DMS114 treated with DMSO at 0.1 percent for 48 hours (cell line): ENCODE data around the gene SMIM29.
"Not testable (repeated sequence)": the region's sequence is repeated elsewhere in the genome, so short reads cannot be mapped to it uniquely, and the experiment has no call there.

ENCODE experiments used
- DNase-seq: peaks from one replicate; lab custom pipeline; 2025; ENCODE audit not compliant: unreplicated experiment; lab: John Stamatoyannopoulos, UW

Gene SMIM29

GRCh38 chr6:34269132-34269531 lies 20.3 kb upstream of the SMIM29 start:
- DNase-seq: not testable (repeated sequence)

GRCh38 chr6:34267746-34268145 lies 18.9 kb upstream of the SMIM29 start:
- no peak for DNase-seq

- not testable (repeated sequence) for DNase-seq
Measured at GRCh38 chr6:34263484-34263883, 14.7 kb upstream of the SMIM29 start.

DNA sequence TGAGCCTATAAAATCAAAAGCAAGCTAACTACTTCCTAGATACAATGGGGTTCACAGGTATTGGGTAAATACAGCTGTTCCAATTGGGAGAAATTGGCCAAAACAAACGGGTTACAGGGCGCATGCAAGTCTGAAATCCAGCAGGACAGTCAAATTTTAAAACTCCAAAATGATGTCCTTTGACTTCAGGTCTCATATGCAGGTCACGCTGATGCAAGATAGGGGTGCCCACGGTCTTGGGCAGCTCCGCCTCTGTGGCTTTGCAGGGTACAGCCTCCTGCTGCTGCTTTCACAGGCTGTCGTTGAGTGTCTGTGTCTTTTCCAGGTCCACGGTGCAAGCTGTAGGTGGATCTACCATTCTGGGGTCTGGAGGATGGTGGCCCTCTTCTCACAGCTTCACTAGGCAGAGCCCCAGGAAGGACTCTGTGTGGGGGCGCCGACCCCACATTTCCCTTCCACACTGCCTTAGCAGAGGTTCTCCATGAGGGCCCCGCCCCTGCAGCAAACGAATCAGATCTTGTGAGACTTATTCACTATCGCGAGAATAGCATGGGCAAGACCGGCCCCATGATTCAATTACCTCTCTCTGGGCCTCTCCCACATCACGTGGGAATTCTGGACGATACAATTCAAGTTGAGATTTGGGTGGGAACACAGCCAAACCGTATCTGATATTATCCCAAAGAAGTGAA lies 11.9 kb upstream of the SMIM29 start:
- DNase-seq: no peak

DNA sequence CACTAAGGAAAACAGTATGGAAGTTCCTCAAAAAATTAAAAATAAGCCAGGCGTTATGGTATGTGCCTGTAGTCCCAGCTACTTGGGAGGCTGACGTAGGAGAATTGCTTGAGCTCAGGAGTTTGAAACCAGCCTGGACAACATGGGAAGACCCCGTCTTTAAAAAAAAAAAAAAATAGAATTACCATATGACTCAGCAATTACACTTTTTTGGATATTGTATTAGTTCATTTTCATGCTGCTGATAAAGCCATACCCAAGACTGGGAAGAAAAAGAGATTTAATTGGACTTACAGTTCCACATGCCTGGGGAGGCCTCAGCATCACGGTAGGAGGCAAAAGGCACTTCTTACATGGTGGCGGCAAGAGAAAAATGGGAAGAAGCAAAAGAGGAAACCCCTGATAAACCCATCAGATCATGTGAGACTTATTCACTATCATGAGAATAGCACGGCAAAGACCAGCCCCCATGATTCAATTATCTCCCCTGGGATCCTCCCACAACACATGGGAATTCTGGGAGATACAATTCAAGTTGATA lies 10.8 kb upstream of the SMIM29 start:
- no peak for DNase-seq

DNA sequence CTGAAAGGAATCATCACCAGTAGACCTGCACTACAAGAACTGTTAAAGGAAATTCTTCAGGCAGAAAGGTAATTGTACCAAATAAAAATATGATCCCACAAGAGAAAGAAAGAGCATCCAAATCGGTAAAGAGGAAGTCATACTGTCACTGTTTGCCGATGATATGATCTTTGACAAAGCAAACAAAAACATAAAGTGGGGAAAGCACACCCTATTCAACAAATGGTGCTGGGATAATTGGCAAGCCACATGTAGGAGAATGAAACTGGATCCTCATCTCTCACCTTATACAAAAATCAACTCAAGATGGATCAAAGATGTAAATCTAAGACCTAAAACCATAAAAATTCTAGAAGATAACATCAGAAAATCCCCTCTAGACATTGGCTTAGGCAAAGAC lies 3.6 kb upstream of the SMIM29 start:
- DNase-seq: not testable (repeated sequence)

DNA sequence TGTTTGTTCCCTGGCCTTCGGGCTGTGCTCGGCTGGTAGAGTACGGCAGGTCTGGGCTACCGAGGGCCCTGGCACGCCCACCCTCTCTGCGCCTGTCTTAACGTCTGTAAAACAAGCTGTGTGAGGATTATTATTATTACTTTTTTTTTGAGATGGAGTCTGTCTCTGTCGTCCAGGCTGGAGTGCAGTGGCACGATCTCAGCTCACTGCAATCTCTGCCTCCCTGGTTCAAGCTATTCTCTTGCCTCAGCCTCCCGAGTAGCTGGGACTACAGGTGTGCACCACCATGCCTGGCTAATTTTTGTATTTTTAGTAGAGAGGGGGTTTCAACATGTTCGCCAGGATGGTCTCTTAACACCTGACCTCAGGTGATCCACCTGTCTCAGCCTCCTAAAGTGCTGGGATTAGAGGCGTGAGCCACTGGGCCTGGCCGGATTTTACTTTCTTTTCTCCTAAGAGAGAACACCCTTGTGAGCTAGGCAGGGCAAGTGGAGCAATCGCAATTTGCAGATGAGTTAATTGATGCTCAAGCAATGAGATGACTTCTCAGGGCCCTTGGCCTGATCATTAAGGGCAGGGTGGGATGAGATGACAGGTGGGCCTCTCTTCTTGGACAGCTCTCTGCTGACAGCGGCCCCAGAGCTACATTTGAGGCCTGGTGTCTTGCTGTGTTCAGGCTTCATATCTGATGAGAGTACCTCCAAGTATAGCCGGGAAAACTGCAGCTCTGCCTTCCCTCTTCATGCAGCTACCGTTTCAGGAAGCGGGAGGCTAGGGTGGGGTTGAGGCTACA lies 859 bp upstream of the SMIM29 start:
- DNase-seq: peak; percentile 83

DNA sequence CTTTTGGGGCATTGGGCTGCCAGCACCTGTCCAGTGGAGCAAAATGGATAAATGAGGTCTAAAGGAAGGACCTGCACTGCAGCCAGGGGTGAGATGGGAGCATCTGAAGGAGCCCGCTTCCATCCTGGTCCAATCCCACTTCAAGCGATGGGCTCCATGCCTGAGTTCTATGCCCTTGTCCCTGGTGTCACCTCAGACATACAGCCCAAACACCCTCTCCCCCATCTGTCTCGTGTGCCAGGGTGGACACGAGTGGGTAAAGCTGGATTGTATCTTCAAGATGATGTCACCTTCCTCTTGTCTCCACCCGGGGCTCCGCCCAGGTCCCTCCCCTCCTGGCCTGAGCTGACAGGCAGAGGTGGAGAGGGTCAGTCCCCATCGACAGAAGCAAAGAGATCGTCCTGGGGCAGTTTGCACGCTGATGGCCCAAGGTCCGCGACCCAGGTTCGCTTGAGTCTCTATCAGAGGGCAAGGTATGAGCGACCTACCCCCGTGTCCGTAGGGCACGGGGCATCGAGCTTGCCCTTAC lies 544 bp downstream of the SMIM29 start:
- DNase-seq: no peak

DNA sequence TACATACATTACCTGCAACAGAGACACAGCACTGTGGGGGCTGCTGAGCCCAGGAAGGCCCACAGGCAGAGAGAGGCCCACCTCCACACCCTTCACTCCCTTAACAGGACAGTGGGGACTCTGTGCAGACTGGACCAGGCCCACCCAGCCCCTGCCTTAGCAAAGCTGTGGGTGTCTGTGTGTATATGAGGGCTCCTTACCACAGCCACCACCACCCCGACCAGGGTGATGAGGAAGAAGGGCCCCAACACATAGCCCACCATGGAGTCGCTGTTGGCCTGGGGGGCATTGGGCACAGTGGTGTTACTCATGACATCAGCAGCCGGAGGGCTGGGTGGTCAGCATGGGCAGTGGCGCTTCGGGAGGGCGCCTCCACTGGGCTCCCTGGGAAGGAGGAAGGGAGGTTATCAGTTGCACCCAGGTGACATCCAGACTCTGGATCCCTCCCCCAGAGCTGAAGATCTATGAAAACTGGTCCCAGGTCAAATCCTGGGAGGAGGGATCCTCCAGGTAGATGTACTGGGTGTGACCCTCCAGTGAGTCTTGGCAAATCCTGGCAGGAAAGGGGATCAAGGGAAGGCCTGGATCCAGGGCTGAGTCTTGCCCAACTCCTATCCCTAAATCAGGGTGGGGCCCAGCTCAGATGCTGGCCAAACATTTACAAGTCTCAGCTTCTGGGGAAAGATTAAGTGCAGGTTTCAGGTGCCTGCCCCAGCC lies 1.2 kb downstream of the SMIM29 start:
- no peak for DNase-seq

DNA sequence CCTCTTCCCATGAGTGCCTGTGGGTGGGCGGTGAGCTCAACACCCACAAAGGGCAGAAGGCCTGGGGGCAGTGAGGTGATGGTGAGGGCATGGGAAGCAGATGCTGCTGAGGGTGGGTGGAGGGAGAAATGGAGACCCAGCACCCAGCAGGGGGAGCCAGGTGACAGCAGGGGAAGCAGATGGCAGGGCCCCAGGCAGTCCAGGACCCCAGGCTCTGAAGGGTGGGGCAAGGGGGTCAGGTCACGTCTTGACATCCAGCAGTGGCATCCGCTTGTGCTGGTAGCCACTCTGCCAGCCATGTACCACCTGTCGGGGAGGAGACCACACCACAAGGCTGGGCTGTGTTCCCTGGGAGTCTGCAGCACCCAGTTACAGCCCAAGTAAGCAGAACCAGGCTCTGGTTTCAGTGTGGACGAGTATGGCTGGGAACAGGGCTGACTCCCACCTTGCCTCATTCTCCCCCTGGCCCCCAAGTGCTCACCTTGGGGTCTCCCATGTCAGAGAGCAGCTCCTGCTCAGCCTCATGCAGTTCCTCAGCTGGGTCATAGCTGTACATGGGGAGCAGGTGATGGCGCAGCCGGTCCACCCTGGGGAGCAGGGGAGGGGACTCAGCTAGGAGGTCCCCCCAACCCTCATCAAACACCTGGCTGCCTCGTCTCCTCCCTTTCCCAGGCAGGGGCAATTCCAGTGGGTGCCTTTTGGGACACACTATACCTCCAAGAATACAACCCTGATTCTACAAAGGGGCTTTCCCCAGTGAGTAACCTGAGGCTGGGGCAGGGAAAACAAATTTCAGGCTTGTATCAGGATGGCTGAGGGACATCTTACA lies 2.0 kb downstream of the SMIM29 start:
- peak; percentile 29 for DNase-seq

GRCh38 chr6:34246249-34246562 lies 2.6 kb downstream of the SMIM29 start:
- DNase-seq: no peak

GRCh38 chr6:34245761-34246140 lies 3.1 kb downstream of the SMIM29 start:
- not testable (repeated sequence) for DNase-seq

DNA sequence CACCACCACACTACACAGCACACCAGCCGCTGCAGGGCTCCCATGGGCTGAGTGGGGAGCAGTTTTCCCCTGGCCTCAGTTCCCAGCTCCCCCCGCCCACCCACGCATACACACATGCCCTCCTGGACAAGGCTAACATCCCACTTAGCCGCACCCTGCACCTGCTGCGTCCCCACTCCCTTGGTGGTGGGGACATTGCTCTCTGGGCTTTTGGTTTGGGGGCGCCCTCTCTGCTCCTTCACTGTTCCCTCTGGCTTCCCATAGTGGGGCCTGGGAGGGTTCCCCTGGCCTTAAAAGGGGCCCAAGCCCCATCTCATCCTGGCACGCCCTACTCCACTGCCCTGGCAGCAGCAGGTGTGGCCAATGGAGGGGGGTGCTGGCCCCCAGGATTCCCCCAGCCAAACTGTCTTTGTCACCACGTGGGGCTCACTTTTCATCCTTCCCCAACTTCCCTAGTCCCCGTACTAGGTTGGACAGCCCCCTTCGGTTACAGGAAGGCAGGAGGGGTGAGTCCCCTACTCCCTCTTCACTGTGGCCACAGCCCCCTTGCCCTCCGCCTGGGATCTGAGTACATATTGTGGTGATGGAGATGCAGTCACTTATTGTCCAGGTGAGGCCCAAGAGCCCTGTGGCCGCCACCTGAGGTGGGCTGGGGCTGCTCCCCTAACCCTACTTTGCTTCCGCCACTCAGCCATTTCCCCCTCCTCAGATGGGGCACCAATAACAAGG lies 3.6 kb downstream of the SMIM29 start:
- DNase-seq: not testable (repeated sequence)

DNA sequence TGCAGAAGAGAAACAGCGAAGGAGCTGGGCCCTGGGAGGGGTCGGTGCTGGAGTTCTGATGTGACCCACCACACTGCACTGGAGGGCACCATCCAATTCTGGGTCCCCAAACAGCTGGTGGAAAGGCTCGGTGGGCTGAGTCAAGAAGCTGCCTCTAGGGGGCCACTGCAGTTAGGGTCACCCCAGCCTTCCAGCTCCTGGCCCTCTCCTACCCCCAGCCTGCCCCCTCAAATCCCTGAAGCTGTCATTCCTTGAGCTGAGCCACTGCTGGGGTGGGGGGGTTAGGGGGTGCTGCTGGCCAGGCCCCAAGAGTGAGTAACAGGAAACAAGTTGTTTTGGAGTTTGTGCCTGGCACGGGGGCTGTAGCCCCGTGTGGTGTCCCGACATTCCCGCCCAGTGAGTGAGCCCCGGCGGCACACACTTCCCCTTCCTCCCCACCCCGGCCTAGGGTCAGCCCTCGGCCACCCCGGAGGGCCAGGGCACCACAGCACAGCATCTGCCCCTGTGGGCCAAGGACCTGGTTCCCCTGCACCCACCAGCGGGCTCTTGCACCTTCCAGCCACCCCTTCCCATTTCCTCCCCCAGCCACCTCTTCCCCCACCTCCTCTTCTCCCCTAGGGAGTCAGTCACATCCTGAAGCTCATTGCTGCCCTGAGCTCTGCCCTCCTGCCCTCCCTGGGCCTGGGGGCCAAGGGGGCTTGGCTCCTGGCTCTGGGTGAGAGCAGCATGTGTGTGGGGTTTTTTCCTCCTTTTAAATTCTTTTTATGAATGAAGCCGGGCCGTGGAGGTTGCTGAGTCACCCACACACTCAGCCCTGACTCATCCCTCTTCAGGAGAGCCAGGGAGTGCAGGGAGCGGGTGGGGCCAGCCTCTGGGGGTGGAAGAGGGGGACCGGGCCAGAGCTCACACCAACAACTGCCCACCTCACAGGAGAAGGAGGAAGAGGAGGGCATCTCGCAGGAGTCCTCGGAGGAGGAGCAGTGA lies 4.6 kb downstream of the SMIM29 start:
- DNase-seq: no peak

GRCh38 chr6:34243131-34243771 lies 5.6 kb downstream of the SMIM29 start:
- DNase-seq: no peak

DNA sequence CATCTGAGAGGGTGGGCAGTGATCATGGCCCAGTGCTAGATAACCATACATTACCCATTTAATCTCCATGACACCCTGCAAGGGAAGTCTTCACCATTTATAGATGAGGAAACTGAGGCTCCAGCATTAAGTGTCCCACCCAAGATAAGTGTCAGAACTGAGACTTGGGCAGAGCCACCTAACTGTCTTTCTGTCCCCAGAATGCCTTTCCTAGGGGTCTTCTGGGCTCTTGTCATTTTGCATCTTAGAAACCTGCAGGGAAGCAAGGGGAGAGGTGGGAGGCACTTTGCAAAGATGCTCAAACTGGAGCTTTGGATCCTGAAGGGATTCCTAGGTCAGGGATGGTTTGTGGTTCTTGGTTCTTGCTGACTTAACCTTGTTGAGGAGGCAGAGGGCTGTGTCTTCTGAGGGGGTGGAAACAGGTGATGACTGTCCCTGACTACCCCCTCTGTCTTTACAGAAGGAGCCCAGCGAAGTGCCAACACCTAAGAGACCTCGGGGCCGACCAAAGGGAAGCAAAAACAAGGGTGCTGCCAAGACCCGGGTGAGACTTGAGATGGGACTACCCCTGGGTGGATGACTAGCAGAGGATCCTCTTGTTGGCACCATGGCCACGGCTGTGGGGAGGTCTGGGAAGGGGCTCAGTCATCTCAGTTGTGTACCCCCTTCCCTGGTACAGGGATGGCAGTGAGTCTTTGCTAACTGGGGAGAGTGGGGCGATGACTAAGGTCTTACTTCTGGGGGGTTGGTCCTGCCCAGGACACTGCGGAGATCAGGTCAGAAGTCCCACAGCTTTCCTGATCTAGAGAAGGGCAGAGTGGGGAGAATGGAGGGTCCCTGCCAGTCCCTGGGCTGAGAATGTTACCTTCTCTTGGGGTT lies 6.3 kb downstream of the SMIM29 start:
- no peak for DNase-seq
